CD4-positive, alpha-beta T cell treated with Interleukin-6 at 100 ng/mL for 8 hours (primary cell): Measurements from ENCODE around the gene MYO5C.
"Not testable (repeated sequence)": the region's sequence is repeated elsewhere in the genome, so short reads cannot be mapped to it uniquely, and the experiment has no call there.

Experiments used
- DNase-seq: peaks from one replicate; pipeline ENCODE4 v3.0.0-alpha.2; 2020; ENCODE audit warnings: mixed read lengths, low spot score

MYO5C gene

DNA sequence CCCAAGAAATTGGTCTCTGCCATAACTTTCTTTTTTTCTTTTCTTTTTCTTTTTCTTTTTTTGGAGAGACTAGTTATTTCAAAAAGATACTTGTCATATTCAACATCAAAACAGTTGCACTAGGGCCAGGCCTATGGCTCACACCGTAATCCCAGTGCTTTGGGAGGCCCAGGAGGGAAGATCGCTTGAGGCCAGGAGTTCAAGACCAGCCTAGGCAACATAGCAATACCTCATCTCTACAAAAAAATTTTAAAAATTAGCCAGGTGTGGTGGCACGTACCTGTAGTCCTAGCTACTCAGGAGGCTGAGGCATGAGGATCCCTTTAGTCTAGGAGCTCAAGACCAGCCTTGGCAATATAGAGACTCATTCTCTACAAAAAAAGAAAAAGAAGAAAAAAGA lies 55.4 kb downstream of the MYO5C start:
- DNase-seq, result no peak

DNA sequence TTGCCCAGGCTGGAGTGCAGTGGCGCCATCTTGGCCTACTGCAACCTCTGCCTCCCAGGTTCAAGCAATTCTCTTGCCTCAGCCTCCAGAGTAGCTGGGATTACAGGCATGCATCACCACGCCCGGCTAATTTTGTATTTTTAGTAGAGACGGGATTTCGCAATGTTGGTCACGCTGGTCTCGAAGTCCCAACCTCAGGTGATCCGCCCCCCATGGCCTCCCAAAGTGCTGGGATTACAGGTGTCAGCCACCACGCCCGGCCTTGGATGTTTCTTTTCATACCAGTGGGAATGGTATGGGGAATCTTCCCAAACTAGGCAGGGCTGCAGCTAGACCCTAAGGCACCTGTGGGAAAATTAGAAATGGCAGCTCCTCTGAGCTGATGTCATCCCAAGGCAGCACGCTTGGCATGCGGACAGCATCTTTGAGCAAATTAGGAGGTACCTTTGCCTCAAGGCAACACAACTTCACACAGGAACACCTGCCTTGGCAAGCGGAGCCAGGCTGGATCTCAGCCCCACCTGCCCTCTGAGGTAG lies 56.5 kb downstream of the MYO5C start:
- not testable (repeated sequence) for DNase-seq

DNA sequence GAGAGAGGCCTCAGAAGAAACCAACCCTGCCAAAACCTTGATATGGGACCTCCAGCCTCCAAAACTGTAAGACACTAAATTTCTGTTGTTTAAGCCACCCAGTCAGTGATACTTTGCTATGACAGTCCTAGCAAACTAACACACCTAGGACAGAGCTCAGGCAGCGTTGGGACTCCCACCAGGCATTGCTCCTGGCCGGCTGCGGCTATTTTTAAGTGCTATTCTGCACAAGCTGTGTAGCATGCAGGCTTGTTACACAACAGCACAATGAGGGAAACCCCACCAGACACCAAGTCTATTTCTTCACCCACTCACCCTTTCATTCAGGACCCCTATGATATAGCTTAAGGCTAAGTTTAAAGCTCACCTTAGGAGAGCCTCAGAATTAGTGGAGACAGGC lies 57.5 kb downstream of the MYO5C start:
- no peak for DNase-seq

DNA sequence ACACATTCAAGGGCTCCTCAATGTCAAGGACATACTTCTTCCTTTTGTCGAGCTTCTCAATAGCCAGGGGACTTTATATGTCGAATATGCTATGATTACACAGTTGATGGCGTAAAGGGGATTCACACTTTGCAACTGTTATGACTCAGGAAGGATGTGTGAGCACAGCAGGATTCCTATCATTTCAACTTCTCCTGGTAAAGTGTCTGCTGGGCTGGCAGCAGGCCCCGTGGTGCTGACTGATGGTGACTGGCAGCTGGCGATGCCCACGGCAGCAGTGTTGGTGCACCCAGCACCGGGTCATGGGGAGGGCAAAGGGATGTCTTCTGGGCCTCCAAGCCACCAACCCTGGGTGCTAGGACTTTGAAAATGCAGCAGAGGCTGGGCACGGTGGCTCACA lies 59.6 kb downstream of the MYO5C start:
- no peak for DNase-seq

DNA sequence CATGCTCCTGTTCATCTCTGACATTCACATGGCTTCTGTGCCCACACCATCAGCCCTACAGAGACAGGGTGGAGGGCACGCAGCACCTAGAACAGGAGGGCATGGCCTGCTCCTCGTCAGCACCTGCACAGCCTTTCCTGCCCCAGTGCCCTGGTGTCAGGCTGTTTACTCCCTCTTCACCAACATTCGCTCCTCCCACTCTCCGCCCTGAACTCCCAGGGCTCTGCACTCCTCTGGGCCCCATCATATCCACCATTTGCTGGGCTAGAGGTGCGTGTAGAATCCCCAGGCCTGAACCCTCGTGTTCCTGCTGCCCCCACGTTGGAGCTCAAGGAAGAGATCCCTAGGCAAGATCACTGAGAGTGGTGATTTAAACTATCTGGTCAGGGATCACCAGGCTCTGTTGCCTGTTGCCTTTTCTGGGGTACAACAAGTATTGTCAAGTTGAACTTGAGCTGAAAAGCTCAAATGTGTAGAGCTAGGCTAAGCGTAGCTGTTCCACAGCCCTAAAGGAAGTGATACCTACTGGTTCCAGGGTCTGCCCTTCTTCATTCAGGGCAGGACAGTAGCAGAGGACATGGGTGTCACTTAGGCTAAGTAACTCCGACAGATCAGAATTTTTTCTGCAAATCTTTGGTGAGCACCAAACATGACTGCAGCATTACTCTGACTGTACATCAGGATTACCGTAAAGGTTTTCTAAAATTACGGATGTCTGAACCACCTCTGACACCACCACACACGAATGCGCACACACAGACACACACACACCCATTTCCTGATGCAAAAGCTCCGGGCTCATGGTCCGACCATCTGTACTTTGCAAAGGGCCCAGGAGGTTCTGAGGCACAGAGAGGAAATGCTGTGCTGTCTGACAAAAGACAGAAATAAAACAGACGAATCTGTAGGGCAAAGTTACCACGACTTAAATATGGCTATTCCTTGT lies 60.7 kb downstream of the MYO5C start:
- DNase-seq, result peak; percentile 52

DNA sequence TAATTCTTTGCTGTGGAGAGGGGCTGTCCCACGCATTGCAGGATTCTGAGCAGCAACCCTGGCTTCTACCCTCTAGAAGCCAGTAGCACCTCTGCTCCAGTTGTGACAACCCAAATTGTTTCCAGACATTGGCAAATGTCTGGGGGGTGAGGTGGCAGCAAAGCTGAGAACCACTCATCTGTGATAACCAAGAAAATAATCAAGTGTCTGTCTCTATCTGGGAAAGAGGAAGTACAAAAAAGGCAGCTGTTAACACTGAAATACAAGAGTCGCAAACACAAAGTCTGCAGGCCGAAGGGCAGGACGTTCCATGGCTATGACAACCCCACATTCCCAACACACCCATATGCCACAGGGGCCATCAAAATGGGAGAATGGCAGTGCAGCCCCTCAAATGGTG lies 62.2 kb downstream of the MYO5C start:
- no peak for DNase-seq

DNA sequence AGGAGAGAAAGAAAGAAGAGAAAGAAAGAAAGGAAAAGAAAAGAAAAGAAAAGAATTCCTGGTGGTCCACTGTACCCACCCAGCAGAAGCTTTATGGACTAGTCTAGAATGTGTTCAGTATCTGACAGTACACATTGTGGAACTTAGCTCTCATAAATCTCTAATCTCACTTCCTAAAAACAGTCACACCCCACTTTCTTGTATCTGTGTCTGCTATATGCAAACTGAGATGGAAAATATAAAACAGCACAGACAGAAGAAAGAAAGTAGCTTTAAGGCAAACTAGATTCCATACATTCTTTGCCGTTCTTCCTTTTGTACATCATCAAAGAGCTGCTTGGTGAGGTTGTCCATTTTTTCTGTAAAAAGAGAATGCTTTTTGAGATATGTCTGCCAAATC lies 63.3 kb downstream of the MYO5C start:
- no peak for DNase-seq

DNA sequence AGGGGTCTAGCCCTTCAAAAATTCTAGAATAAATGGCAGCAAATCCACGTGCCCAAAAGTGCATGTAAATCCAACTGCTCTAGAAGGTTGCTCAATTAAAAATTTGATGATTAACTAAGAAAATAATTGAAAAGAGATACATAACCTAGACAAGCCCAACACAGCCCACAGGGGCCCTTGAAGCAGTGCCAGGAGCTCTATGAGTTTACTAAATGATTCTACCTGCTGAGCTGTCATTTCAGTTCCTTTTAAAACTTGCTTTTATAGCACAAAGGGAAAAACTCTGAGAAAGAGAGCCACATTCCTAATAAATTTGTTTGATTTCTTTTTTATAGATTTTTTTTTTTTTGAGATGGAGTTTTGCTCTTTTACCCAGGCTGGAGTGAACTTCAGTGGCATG lies 65.5 kb downstream of the MYO5C start:
- no peak for DNase-seq

DNA sequence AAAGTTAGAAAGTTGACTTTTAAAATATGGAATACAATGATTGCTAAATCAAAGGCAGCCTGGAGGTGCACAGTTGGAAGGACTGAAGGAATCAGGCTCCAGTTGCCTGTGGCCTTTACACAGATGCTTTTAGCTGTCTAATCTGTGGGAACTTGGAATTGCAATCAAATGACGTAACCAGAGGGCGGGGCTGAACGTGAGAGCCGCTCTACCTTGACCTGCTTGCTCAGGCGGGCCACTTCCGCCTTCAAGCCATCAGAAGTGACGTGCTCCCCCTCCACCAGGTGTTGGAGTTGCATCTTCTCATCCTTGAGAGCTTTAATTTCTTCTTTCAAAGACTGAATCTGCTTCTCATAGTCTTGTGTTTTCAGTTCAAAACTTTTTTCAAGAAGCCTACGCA lies 66.7 kb downstream of the MYO5C start:
- DNase-seq, result no peak

DNA sequence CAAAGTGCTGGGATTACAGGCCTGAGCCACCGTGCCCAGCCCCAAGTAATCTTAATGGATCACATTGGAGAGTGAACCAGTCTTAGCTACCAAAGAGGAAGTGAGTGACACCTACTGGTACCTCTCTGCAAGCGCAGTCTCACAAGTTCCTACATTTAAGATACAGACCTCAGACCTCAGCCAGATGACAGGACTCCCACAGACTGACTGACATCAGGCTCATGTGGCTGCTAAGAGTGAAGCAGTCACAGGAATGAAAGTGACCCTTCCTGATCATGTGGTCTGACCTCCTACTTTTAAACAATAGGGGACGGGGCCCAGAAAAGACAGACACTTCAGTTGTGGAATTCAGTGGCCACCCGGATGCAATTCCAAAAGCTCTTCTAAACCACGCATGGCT lies 68.1 kb downstream of the MYO5C start:
- DNase-seq, result peak; percentile 75

DNA sequence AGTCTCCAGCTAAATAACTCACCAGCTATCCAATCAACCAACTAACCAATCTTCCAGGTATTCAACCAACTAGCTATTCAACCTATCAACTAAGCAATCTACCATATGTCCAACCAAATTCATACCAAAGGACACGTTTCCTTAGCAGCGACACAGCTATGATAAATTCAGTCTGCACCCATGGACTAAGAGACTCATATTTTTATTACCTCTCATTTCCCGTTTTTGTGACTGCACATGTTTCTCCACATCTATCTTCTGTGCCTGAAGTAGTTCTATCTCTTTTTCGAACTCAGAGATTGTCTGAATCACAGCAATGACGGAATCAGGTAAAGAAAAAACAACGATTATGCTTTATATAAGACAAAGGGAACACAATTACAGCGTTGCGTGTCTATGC lies 70.4 kb downstream of the MYO5C start:
- no peak for DNase-seq

DNA sequence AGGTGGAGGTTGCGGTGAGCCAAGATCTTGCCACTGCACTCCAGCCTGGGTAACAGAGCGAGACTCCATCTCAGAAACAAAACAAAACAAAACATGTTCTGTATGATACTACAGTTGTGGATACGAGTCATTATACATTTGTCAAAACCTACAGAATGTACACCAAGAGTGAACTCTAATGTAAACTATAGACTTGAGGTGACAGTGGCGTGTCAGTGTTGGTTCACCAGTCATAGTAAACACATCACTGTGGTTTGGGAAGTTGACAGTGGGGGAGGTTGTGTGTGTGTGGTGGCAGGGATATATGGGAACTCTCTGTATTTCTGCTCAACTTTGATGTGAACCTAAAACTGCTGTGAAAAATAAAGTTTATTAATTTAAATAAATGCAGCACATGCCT lies 71.4 kb downstream of the MYO5C start:
- no peak for DNase-seq

DNA sequence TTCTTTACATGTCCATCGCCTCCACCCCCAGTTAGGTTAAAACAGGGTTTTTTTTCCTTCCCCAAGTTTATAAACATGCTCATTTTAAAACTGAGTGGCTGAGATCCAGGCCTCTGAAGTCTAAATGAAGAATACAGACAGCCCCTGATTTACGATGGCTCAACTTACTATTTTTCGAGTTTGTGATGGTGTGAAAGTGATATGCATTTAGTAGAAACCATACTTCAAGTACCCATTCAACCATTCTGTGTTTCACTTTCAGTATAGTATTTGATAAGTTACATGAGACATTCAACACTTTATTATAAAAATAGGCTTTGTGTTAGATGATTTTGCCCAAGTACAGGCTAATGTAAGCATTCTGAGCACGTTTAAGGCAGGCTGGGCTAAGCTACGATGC lies 73.9 kb downstream of the MYO5C start:
- DNase-seq, result no peak

DNA sequence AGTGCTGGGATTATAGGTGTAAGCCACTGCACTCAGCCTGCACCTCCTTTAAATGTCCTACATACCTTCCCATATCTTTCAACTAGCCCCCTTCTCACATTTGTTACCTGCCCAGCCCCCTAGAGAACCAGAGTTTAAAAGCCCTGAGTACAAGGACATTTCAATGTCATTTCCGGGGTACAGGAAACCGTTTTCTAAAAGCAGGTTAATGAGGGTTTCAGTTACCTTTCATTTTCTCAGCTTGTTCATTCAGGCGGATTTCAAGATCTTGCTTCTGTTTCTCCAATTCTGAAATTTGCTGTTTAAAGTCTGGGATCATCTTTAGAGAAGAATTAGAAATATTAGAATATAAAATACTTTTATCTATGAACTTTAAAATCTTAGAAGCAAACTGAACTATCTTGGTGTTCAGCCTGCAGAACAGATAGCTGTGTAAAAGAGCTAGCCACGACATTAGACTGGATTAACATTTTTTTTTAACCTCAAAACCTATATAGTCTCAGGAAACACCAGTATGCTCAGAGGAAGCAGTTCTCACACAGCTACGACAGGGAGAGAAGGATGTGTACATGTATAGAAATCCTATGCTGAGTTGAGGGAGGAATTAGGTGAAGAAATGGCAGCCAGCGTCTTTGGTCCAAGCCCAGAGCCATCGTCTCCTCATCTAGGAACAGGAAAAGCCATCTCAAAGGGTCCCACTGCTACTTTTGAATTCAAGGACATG lies 74.5 kb downstream of the MYO5C start:
- peak; percentile 24 for DNase-seq

DNA sequence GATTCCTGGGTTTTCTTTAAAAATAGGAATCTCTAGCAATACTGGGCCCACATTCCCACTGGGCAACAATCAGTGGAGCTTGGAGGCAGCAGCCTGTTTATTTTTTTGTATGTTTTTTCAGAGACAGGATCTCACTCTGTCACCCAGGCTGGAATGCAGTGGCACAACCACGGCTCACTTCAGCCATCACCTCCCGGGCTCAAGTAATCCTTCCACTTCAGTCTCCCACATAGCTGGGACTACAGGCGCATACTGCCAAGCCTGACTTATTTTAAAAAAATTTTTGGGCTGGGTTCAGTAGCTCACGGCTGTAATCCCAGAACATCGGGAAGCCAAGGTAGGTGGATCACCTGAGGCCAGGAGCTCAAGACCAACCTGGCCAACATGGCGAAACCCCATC lies 75.4 kb downstream of the MYO5C start:
- DNase-seq, result no peak

DNA sequence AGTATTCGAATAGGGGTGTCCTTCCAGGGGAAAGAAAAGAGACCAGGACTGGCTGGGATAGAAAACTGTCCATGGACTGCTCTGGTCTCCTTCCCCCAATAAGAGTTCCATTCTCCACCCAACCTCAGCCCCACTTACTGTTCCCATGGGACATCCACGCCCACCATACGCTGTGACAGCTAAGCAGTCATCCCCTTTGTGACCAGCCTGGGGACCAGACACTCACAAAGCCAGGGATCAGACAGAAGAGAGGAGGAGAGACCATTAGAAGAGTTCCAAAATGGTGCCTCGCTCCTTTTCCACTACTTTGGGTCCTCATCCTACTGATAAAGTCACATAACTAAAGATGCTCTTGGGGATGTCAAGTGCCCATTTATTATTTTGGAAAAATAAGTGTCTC lies 76.8 kb downstream of the MYO5C start:
- no peak for DNase-seq

DNA sequence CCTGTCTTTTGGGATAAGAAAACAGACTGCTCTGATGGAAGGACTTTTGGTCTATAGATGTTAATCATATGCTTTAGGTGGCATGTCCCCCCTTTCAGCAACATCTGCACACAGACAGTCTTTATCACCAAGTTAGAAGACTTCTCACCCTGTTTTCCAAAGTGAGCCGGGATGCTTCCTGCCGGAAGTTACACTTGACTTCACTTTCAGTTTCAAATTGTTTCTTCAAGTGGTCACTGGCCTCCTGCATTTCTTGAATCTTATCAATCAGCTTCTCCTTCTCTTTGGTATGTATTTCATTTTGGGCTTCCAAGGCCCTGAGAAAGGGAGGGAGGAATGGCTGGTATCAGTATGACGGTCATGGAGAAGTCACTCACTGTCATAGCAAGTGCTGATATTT lies 77.2 kb downstream of the MYO5C start:
- no peak for DNase-seq

DNA sequence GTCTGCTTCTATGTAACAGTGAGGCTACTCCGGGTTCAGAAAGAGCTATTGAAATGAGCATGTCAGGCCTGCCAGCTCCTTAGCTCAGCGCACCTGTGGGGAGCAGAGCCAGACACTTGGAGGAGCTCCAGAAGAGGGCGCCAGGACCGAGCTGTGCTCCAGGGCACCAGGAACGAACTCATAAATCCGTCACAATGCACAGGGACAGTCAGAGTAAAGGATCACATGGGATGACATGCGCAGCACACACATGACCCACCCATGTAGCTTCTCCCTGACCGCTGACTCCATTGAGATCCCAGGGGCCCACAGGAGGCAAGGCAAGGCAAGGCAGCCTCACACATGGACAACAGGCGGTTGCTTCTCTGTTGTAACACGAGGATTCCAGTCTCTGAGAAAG lies 78.4 kb downstream of the MYO5C start:
- no peak for DNase-seq

DNA sequence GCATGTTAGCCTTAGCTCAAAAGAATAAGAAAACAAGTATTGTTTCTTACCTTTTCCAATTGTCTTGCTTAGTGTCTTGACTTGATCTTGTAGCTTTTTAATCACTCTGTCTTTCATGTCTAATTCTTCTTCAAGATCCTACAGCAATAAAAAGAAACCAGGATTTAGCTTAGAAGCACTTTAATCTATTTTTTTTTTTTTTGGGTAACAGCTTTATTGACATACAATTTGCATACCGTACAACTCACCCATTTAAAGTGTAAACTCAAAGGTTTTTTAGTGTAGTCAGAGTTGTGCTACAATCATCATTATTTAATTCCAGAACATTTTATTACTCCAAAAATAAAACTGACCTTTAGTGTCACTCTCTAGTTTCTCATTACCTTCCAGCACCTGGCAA lies 81.1 kb downstream of the MYO5C start:
- no peak for DNase-seq

DNA sequence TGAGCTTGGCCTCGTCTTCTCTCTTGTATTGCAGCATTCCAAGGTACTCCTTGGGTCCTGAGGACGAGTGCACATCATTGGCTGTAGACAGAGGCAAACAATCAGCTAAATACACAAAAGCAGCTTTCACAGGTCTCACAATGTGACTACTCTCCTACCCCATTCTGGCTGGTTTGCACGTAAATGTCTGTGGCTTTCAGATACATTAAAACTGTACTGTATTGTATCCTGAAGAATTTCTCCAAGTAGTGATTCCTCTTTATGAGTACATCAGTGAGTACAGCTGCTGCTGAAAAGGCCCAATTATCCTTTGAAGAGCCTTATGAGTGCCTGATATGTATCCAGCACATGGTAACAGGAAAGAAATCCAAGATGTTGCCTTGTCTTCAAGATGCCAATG lies 82.4 kb downstream of the MYO5C start:
- no peak for DNase-seq

DNA sequence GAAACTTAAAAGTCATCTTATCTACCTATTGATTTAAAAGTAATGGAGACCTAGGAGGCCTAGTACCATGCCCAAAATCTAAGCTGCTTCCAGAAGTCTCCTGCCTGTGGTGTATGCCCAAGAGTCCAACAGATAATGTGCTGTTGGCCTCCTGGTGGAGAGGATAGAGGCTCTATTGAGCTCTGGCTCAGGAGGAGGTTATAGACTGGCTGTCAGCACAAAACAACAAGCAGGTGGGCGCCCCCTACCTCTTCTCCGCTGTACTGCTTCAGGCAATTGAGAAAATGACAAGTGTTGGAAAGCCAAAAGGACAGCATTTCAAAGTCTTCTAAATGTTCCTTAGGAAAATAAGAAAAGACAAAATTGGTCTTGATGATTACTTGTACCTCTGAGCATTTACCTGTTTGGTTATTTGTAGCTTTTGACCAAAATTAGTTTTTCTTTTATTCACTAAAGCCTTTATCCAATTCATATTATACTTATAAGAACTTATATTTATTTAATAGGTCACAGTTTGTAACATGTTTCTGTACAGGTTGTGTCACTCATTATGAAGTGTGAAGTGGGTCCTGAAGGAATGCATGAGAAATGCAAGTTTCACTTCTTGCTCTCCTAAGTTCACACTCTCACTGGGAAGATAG lies 87.2 kb downstream of the MYO5C start:
- peak; percentile 66 for DNase-seq

DNA sequence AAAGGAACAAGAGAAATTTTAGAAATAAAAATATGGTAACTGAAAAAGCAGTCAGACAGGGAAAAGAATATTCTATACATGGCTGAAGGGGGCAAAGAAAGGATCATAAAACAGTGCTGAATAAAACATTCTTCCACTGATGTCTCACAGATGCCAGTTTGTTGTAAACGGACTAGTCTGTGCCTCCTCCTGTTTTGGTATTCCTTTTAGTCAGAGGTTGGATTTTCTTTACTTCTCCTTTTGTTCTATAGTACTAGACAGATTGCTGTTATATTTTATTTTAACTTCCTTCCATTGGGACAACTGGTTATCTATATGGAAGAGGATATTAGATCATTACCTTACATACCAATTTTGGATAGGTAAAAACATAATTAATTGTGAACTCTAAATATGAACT lies 88.4 kb downstream of the MYO5C start:
- DNase-seq, result no peak

DNA sequence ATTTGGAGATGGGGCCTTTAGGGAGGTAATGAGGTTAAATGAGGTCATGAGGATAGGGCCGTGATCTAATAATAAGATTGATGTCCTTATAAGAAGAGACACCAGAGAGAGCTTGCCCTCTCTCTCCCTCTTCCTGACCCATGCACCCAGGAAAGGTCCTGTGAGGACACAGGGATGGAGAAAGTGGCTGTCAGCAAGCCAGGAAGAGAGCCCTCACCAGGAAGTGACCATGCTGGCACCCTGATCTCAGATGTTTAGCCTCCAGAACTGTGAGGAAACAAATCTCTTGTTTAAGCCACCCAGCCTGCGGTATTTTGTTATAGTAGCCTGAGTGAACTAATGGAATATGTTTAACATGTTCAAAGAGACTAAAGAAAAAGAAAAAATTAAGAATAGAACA lies 89.2 kb downstream of the MYO5C start:
- DNase-seq, result no peak
